Erythroblast (primary cell): ENCODE data around the gene VPS52.

Source experiments
- GATA1 ChIP-seq: IDR thresholded peaks from 2 replicates; pipeline ENCODE4 v1.6.1; 2011; ENCODE audit warnings: low read depth, mild to moderate bottlenecking, control low read depth, low read length, moderate library complexity
- POLR2A ChIP-seq: IDR thresholded peaks from 2 replicates; pipeline ENCODE4 v1.6.1; 2011; ENCODE audit warnings: mild to moderate bottlenecking, low read length

DNA sequence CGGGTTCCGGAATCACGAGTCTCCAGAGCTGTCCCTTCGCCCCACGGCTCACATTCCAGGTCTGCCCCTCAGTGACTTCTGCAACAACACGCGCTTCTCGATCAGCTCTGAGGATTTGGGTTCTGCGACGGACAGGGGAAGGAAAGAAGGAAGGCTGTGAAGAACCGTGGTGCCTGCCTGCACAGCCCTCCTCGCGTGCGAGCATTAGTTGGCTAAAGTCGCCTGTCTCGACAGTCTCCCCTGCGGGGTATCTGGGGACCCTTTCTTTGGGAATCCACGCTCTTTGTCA is 23.1 kb downstream of the VPS52 start:
- TF ChIP-seq POLR2A: no peak
- no peak for TF ChIP-seq GATA1
